HFFc6 (cell line): ENCODE measurements around the gene SLC25A38. TPM values are rescaled to one million over a fixed set of nuclear protein-coding genes. Genes with fewer than 3 reads are reported as not detected.

Source experiments
- DNase-seq: peaks from one replicate; pipeline ENCODE4 v3.0.0-alpha.2; 2018
- H3K27ac Mint-ChIP-seq: 2 replicates; pipeline ENCODE4 v1.8.0; 2020; ENCODE audit warnings: mild to moderate bottlenecking, mixed read lengths
- H3K27me3 Mint-ChIP-seq: 2 replicates; pipeline ENCODE4 v1.8.0; 2021; ENCODE audit warnings: mild to moderate bottlenecking, moderate library complexity, mixed read lengths; ENCODE audit not compliant: insufficient read depth
- H3K36me3 Mint-ChIP-seq: 2 replicates; pipeline ENCODE4 v1.8.0; 2021; ENCODE audit warnings: low read depth, mixed read lengths
- H3K4me1 Mint-ChIP-seq: 2 replicates; pipeline ENCODE4 v1.8.0; 2020; ENCODE audit warnings: low read depth, mixed read lengths
- H3K4me3 Mint-ChIP-seq: 2 replicates; pipeline ENCODE4 v1.8.0; 2020; ENCODE audit warnings: mild to moderate bottlenecking, moderate library complexity, mixed read lengths
- H3K9me3 Mint-ChIP-seq: 2 replicates; pipeline ENCODE4 v1.8.0; 2020; ENCODE audit warnings: mild to moderate bottlenecking, mixed read lengths
- total RNA-seq, 6 experiments: library from RNA; stranded (reverse); fragmentation: NEBNext Ultra II Directional; extraction: Animal tissue kit (Norgen Biotek cat#: 25700); gene quantifications; 2 replicates in 1 of 6; 3 replicates in 5 of 6; pipeline ENCODE4 v1.2.3, GENCODE V29; 2021
- TF ChIP-seq, protein P1 (sequence below): fragments of 200-600 bp; sonication (generic); IDR thresholded peaks from 2 replicates; pipeline ENCODE4 v1.5.0; 2021; ENCODE audit warnings: antibody characterized with exemption, mild to moderate bottlenecking

Gene SLC25A38
- total RNA-seq, 6 experiments from 2014 or later = 24.8 to 32.4 (median 27.9) TPM

DNA sequence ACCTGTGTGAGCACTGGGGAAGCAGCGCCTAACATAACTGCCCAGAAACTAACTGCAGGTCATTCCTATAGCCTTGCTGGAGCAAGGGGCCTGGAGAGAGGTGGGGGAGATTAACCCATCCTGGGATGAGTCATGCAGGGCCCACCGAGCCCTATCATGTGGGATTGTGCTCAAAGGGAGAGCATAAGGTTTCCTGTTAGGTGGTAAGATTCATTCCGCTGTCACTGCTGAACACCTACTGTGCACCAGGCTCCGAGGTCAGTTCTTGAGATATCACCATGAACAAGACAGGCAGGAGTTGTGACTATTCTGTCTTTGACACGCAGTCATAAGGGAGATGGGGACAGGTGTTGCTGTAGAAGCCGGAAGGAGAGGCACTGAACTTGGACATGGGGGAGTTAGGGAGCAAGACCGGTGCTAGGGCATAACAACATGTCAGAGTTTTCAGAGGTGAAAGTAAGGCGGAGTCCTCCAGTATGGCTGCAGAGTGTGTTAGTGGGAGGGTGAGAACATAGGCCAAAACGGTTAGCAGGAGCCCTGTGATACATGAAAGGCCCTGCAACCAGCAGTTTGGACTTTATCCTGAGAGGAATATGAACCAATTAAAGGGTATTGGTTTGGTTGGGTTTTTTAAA lies 2.4 kb downstream of the SLC25A38 start:
- Mint-ChIP-seq H3K27me3 (no peaks in the 10 kb centered on the region; the same call in 1 of the 2 replicates), H3K9me3 (no peaks in the 10 kb centered on the region), H3K36me3 (0 out of 2 replicates have a peak, but pooled peaks cover 4% of the 10 kb centered on the region), H3K4me1 (peaks cover 41% of the 10 kb centered on the region), H3K27ac (no peak overlapping the region), H3K4me3 (peak overlapping the region; percentile 99)
- TF ChIP-seq, protein P1, sequence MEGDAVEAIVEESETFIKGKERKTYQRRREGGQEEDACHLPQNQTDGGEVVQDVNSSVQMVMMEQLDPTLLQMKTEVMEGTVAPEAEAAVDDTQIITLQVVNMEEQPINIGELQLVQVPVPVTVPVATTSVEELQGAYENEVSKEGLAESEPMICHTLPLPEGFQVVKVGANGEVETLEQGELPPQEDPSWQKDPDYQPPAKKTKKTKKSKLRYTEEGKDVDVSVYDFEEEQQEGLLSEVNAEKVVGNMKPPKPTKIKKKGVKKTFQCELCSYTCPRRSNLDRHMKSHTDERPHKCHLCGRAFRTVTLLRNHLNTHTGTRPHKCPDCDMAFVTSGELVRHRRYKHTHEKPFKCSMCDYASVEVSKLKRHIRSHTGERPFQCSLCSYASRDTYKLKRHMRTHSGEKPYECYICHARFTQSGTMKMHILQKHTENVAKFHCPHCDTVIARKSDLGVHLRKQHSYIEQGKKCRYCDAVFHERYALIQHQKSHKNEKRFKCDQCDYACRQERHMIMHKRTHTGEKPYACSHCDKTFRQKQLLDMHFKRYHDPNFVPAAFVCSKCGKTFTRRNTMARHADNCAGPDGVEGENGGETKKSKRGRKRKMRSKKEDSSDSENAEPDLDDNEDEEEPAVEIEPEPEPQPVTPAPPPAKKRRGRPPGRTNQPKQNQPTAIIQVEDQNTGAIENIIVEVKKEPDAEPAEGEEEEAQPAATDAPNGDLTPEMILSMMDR = no peak
- DNase-seq = no peak

DNA sequence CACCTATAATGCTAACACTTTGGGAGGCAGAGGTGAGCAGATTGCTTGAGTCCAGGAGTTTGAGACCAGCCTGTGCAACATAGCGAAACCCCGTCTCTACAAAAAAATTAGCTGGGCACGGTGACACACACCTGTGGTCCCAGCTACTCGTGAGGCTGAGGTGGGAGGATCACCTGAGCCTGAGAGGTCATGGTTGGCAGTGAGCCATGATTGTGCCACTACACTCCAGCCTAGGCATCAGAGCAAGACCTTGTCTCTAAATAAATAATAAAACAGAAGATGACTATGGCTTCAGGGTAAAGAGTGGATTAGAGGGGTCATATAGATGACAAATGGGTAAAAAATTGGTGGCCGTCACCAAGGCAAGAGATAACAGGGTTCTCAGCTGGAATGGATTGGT lies 3.1 kb downstream of the SLC25A38 start:
- no peaks in the 10 kb centered on the region for H3K9me3 Mint-ChIP-seq
- H3K27me3 Mint-ChIP-seq = no peaks in the 10 kb centered on the region; the same call in 1 of the 2 replicates
- DNase-seq = no peak
- H3K27ac Mint-ChIP-seq = no peak overlapping the region
- TF ChIP-seq, protein P1 = no peak
- peaks cover 10% of the 10 kb centered on the region; the same call in 1 of the 2 replicates for H3K36me3 Mint-ChIP-seq
- peaks cover 41% of the 10 kb centered on the region for H3K4me1 Mint-ChIP-seq
- no peak overlapping the region for H3K4me3 Mint-ChIP-seq

DNA sequence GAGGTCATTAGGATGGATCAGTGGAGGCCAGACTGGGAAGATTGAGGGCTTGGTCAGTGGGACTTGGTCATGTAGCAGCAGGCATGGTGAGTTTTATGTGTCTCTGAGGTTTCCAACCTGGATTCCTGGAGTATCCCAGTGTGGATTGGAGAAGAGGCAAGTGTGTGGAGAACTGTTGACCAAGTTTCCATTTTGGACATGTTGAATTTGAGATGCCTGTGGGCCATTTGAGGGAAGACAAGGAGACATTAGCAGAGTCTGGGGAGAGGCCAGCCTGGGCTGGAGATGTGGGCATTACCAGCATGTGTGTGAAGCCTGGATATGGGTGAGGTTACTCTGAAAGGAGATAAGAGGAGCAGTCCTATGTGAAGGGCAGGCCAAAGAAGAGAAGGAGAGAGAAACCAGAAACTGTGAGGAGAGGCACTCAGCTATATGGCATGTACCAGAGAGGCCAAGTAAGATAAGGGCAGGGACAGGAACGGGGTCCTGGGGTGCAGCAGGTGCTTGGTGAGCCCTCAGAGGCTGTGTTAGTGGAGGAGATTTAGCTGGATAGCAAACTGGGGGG lies 4.3 kb downstream of the SLC25A38 start:
- Mint-ChIP-seq H3K4me1 (peaks cover 37% of the 10 kb centered on the region), H3K27me3 (no peaks in the 10 kb centered on the region; the same call in 1 of the 2 replicates), H3K27ac (no peak overlapping the region), H3K9me3 (no peaks in the 10 kb centered on the region), H3K36me3 (peaks cover 12% of the 10 kb centered on the region; the same call in 1 of the 2 replicates), H3K4me3 (no peak overlapping the region)
- no peak for DNase-seq
- TF ChIP-seq, protein P1 = no peak

DNA sequence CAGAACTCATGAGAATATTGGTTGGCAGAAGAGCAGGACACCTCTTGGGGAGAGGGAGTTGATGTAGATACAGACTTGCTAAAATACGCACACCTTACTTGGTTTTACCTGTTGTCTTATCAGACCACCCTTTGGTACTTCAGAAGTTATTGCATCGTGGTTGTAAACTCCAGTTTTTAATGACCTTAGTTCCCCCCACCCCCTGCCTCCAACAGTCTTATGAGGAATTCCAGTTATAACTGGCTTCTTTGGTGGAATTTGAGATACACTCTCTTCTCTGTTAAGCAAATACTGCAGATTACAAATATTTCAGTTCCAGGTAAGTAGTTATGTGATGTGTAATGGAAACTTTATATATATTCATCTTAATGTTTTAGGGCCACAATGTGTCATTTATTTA lies 5.0 kb downstream of the SLC25A38 start:
- H3K4me1 Mint-ChIP-seq = peaks cover 33% of the 10 kb centered on the region
- no peaks in the 10 kb centered on the region; the same call in 1 of the 2 replicates for H3K27me3 Mint-ChIP-seq
- TF ChIP-seq, protein P1 = no peak
- DNase-seq = no peak
- no peak overlapping the region for H3K4me3 Mint-ChIP-seq
- no peaks in the 10 kb centered on the region for H3K9me3 Mint-ChIP-seq
- peaks cover 14% of the 10 kb centered on the region; the same call in 1 of the 2 replicates for H3K36me3 Mint-ChIP-seq
- no peak overlapping the region for H3K27ac Mint-ChIP-seq

DNA sequence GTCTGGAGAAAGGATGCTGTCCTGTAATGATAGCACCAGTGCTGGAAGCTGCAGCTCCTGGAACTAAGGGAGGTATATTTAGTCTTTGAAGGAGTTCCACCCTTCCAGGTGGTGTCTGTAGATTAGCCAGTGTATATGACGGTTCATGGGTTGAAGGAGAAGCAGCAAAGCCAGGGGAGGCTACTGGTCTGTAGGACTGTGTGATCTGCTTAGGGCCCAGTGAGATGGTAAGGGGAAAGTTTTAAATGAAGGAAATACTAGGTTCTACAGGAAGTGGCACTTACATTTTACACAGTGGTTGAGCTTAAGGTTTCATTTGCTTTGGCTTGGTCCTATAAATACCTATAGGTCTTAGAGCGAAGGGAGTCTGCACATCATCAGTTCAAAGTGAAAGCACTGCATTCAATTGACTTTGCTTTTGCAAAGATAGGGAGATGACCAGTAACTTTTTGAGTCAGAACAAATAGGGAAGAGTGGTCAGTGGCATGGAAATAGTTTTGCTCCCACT lies 5.6 kb downstream of the SLC25A38 start:
- Mint-ChIP-seq H3K27me3 (no peaks in the 10 kb centered on the region), H3K36me3 (peaks cover 16% of the 10 kb centered on the region; the same call in 1 of the 2 replicates), H3K4me1 (peaks cover 33% of the 10 kb centered on the region), H3K9me3 (no peaks in the 10 kb centered on the region), H3K27ac (no peak overlapping the region), H3K4me3 (no peak overlapping the region)
- DNase-seq = no peak
- TF ChIP-seq, protein P1 = no peak
